NCI-H526 (cell line): ENCODE measurements around the gene PPP1CB.
"Not testable (repeated sequence)": the region's sequence is repeated elsewhere in the genome, so short reads cannot be mapped to it uniquely, and the experiment has no call there.

ENCODE experiments used
- DNase-seq, 2 experiments: peaks; one replicate each; lab custom pipeline; 2025; lab: John Stamatoyannopoulos, UW

Gene PPP1CB

DNA sequence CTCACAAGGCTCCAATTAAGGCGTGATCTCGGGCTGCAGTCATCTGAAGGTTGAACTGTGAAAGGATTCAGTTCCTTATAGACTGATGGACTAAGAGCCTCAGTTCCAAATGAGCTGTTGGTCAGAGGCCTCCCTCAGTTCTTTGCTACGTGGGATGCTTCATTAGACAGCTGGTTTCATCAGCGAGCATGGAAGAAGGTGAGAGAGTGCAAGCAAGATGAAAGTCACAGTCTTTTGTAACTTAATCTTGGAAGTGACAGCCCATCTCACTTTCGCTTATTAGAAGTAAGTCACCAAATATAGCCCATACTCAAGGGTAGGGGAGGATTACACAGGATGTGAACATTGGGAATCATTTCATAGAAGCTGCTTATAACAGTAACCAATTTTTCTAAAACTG is 26.8 kb downstream of the PPP1CB start:
- DNase-seq: no peak

- no peak for DNase-seq
These were observed 27.4 kb downstream of the PPP1CB start for GRCh38 chr2:28779001-28779400.

GRCh38 chr2:28780496-28780895 is 28.9 kb downstream of the PPP1CB start:
- DNase-seq: no peak

DNA sequence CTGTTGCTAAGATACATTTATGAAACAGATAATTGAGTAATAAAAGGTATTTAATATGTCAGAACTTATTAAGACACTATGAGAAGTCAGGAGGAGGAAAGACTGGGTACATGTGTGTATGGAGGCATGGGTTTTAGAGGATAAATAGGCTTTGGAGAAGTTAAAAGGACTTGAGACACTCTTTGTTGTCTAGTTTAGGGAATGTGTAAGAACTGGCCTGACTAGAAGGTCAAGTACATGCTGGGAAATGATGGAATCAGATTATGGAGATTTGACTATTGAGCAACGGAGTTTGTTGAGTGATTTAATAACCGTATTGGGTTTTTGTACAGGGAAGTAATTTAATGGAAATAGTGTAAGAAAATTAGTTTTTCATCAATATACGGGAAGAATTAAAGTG is 30.8 kb downstream of the PPP1CB start:
- DNase-seq: no peak

GRCh38 chr2:28784570-28784969 is 32.9 kb downstream of the PPP1CB start:
- DNase-seq: not testable (repeated sequence)

- no peak for DNase-seq
These were observed 45.0 kb downstream of the PPP1CB start for GRCh38 chr2:28796620-28797019.

- no peak for DNase-seq
These were observed 50.1 kb downstream of the PPP1CB start for GRCh38 chr2:28801726-28802125.

DNA sequence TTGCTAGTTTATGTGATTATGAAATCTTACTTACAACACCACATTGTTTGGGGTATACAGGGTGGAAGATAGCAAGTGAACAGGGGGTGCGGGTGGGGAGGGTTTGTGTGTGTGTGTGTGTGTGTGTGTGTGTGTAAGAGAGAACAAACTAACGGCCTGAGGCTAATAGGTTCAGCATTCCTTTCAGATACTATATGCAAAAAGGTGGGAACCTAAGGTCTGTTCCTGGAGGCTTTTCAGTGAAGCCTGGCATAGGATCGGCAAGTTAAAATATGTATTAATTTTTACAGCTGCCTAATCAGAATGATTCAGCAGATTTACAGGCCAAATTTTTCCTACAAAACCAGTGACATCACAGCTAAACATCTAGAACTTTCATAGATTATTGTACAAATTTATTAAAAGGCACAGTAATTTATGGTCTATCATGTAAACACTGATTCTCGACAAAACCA is 51.4 kb downstream of the PPP1CB start:
- DNase-seq: no peak

DNA sequence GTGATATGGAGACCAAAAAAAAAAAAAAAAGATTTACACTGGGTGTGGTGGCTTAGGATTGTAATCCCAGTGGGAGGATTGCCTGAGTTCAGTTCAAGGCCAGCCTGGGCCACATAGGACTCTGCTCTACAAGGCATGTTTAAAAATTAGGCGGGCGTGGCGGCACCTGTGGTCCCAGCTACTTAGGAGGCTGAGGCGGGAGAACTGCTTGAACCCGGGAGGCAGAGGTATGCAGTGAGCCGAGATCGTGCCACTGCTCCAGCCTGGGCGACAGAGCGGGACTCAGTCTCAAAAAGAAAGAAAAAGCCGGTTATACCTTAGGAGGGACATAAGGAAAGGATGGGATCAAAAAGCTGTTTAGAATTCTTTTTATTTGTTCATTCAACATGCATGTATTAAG is 58.3 kb downstream of the PPP1CB start:
- no peak for DNase-seq

DNA sequence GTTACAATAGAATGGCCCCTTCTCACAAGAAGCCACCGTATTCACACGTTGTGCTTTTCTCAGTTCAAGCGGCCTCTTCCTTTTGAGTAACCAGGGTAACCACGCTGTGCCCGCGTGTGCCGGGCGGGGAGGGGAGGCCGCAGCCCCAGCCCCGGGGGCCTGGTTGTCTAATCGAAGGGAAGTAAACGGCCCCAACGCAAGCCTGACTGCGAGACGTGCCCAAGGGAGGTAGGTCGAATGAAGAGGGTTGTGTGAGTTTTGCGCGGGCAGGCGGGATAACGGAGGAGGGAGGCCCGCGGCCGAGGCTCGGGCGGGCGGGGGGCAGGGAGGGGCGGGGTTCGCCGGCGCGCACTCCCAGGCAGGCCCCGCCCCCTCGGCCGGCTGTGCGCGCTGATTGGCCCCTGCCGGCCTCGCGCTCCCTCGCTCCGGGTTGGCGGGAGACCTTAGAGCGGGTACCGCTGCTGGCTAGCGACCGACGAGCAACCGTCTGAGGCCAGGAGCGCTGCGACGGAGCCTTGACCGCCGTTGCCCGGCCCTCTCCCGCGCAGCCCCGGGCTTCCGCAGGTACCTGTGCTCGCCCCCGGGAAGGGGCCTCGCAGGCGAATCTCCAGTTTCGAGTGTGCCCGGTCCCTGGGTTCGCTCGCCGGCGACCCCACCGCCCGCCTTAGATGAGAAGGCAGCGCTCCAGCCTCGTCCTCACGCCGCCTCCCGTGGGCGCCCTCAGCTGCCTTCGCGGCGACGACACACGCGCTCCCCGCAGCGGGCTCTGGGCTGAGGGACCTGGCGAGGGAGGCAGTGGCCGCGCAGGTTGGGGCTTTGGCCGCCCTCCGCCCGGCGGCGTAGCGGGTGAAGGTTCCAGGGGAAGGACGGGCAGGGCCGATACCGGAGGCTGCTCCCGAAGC is 59.0 kb downstream of the PPP1CB start, which contains the start of gene SPDYA:
Gene SPDYA (plus strand): TSS at position 451 of the 902 bp plus-strand sequence. CDS start 5,181 bp downstream, outside the sequence.
- peak; percentile 23 to 83 for DNase-seq

GRCh38 chr2:28818053-28818452 is 66.4 kb downstream of the PPP1CB start:
- DNase-seq: no peak

- peak; percentile 26 to 52 for DNase-seq
These were observed 69.8 kb downstream of the PPP1CB start for GRCh38 chr2:28821295-28821958.

DNA sequence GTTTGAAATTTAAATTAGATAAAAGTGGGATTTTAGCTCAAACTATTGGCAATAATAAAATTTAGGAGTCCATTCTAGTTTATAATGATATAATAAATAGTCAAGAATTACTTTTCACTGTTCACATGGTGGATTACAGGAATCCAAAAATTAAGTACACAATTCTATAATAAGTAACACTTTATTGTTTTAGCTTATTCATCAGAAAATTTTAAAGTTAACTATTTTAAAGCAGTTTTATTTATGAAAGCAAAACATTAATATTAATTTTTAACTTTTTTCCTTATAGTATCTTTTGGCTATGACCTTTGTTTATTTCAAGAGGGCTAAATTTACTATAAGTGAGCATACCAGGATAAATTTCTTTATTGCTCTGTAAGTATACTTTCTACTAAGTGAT is 70.4 kb downstream of the PPP1CB start:
- DNase-seq: no peak

- no peak for DNase-seq
These were observed 72.6 kb downstream of the PPP1CB start for GRCh38 chr2:28824207-28824606.

DNA sequence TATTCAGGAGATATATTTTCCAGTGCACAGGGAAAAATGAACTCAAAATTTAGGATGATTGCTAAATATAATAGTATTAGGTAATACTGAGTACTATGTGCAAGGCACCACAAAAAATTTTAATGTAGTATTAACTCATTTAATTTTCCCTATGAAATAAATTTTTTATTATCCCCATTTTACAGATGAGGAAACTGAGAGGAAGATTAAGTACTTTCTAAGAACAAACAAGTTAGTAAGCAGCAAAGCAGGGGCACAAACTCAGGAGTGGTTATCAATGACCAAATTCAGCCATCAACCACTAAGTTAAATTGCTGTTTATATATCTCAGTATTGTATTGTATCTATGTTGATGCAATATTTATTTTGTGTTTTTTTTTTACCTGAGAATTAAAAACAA is 73.2 kb downstream of the PPP1CB start:
- no peak for DNase-seq

DNA sequence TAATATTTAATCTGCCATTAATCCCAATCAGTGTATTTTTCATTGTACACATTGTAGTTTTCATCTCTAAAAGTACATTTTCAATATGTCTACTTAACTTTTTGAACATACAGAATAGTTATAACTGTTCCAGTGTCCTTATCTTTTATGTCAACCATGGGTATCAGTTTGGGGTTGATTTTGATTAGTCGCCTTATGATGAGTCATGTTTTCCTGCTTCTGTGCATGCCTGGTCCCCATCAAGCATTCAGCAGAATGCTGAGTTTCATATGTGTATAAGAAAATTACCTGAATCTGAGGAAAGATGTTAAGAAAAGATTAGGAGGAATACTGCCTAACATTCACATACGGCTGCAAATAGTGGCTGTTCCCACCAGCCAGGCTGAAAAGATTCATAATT is 76.8 kb downstream of the PPP1CB start:
- no peak for DNase-seq

DNA sequence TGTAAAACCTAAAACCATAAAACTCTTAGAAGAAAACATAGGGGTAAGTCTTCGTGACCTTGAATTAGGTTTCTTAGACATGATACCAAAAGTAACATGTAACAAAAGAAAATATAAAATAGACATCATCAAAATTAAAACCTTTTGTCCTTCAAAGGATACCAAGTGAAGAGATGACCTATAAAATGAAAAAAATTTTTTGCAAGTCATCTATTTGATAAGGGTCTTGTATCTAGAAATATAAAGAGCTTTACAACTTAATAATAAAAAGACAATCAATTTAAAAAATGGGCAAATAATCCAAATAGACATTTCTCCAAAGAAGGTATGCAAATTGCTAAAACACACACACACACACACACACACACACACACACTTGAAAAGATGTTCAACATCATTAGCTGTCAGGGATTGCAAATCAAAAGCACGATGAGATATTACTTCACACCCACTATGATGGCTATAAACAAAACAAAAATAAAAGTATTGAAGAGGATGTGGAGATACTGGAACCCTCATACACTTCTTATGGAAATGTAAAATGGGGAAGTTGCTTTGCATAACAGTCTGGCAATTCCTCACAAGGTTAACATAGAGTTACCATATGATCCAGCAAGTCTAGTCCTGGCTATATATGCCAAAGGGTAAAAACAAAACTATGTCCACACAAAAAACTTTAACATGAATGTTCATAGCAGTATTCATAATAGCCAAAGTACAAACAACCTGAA is 82.3 kb downstream of the PPP1CB start:
- no peak for DNase-seq

- DNase-seq: no peak
These were observed 84.2 kb downstream of the PPP1CB start for GRCh38 chr2:28835781-28836180.

GRCh38 chr2:28838971-28839370 is 87.3 kb downstream of the PPP1CB start:
- DNase-seq: no peak

DNA sequence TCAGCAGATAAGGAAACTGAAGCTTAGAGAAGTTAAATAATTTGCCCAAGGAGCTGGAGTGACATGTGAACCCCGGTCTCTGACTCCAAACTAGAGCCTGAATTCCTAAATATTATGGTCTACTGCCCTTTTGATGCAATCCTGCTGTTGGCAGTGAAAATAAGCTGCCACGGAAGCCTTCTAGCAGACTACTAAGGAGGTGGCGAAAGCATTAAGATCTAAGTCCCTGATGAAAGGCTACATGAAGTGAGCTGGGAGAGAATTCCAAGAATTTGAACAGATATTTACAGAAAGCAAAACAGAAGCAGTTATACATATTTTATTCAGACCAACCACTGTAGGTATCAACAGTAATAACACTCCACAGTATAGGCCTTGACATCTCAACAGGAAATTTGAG is 90.4 kb downstream of the PPP1CB start:
- DNase-seq: no peak
